Heart left ventricle (tissue), 13 donors: Measurements from ENCODE around the gene IRF8.

Source experiments
- POLR2A ChIP-seq, 2 donors: fragments of 450-650 bp; IDR thresholded peaks; one replicate each; pipeline ENCODE4 v1.6.1; 2017; ENCODE audit warnings: antibody characterized with exemption in 2 of 2, mild to moderate bottlenecking in 2 of 2, moderate library complexity in 2 of 2
- TF ChIP-seq, protein P1 (sequence below), 12 donors: fragments of 200-600 bp; sonication (generic) in 4 of 12; IDR thresholded peaks; one replicate each; pipeline versions ENCODE4 v1.5.0 to v1.8.0; 2018 to 2022; ENCODE audit warnings: antibody characterized with exemption in 12 of 12, mild to moderate bottlenecking in 5 of 12
- donor health status: ischemic (EF 13 %, LVEDD 7.1; RV severe dilation, severe dysfunction).
- donor health status: DM: no; HTN: yes; CAD: no.
- donor health status: DM: no; HTN: no; CAD: no.
- donor health status: ischemic (EF 25% LVEDD 6.9; RV normal size, moderate dysfunction).
- donor health status: ischemic (EF 25% LVEDD 5.7; RV mildly dilated, moderate dysfunction).
- donor health status: ischemic (EF 35%, LVEDD 5.7; RV mildly dilated, moderate dysfunction).
- donor health status: nonischemic (EF 11% LVEDD 7.7; RV severe dilation, severe dysfunction).
- donor health status: DM: yes; HTN: yes; CAD: no.
- donor health status: PGD.
- donor health status: ischemic (EF 29% LVEDD 5.4; RV normal size, mild dysfunction).
- donor health status: nonischemic (EF 23%, LVEDD 6.1; RV moderate dilation, normal function).

GRCh38 chr16:85961988-85962915 lies 63.3 kb downstream of the IRF8 start:
- TF ChIP-seq POLR2A (IDR thresholded peaks at IDR 0.05), result no peak
- TF ChIP-seq, protein P1, sequence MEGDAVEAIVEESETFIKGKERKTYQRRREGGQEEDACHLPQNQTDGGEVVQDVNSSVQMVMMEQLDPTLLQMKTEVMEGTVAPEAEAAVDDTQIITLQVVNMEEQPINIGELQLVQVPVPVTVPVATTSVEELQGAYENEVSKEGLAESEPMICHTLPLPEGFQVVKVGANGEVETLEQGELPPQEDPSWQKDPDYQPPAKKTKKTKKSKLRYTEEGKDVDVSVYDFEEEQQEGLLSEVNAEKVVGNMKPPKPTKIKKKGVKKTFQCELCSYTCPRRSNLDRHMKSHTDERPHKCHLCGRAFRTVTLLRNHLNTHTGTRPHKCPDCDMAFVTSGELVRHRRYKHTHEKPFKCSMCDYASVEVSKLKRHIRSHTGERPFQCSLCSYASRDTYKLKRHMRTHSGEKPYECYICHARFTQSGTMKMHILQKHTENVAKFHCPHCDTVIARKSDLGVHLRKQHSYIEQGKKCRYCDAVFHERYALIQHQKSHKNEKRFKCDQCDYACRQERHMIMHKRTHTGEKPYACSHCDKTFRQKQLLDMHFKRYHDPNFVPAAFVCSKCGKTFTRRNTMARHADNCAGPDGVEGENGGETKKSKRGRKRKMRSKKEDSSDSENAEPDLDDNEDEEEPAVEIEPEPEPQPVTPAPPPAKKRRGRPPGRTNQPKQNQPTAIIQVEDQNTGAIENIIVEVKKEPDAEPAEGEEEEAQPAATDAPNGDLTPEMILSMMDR (IDR thresholded peaks at IDR 0.05), result no peak
